Tibial nerve (tissue), 3 donors: ENCODE results near the gene CLCA1.

ENCODE experiments used
- POLR2A ChIP-seq, 2 donors: fragments of 450-650 bp; IDR thresholded peaks; one replicate each; pipeline ENCODE4 v1.6.1; 2017; ENCODE audit warnings: antibody characterized with exemption in 2 of 2, mild to moderate bottlenecking in 2 of 2, moderate library complexity in 2 of 2
- TF ChIP-seq, protein P1 (sequence below), 5 experiments: fragments of 200-600 bp in 3 of 5; fragments of 450-650 bp in 2 of 5; sonication (generic) in 3 of 5; IDR thresholded peaks; one replicate each; pipeline ENCODE4 v1.5.1; 2016 to 2019; ENCODE audit warnings: antibody characterized with exemption in 5 of 5, mild to moderate bottlenecking in 3 of 5, moderate library complexity in 2 of 5

DNA sequence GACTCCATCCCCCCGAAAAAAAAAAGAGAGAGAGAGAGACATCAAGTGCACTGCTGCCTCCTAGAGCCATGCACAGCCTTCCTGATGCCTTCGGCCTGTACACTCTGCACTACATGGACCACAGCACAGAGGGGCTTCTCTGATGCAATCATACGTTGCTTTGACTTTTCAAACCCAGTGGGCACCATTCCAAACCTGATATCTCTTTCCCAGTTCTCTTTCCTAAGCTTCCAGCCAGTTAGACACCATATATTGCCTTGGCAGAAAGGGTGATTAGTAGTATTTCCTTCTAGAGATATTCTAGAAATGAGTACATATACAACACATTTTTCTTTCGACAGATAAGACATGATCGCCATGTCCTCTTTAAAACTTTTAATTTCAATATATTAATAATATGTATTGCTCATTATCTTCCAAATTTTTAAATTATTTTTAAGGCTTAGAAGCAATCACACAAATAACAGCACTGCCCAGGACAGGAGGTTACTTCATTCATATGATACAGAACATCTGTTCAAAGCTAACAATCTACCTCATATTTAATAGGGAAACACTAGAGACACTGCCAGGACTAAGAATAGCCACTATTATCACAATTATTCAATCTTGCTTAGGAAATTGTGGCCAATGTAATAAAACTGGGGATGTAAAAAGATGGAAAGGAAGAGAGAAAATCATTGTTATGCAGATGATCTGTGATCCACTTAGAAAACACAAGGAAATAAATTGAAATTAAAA, 9.9 kb downstream of the CLCA1 start:
- TF ChIP-seq, protein P1, sequence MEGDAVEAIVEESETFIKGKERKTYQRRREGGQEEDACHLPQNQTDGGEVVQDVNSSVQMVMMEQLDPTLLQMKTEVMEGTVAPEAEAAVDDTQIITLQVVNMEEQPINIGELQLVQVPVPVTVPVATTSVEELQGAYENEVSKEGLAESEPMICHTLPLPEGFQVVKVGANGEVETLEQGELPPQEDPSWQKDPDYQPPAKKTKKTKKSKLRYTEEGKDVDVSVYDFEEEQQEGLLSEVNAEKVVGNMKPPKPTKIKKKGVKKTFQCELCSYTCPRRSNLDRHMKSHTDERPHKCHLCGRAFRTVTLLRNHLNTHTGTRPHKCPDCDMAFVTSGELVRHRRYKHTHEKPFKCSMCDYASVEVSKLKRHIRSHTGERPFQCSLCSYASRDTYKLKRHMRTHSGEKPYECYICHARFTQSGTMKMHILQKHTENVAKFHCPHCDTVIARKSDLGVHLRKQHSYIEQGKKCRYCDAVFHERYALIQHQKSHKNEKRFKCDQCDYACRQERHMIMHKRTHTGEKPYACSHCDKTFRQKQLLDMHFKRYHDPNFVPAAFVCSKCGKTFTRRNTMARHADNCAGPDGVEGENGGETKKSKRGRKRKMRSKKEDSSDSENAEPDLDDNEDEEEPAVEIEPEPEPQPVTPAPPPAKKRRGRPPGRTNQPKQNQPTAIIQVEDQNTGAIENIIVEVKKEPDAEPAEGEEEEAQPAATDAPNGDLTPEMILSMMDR (IDR thresholded peaks at IDR 0.05), result no peak
- TF ChIP-seq POLR2A (IDR thresholded peaks at IDR 0.05), result no peak
